CD4-positive, alpha-beta T cell (primary cell): ENCODE results near the gene HOXA3. TPM values are rescaled to one million over a fixed set of nuclear protein-coding genes. Genes with fewer than 3 reads are reported as not detected.

Experiments
- ATAC-seq: fragments of 200-7000 bp; cut with Tn5 transposase; one replicate; pipeline ENCODE4 v1.10.0; 2022; ENCODE audit warnings: mild to moderate bottlenecking; ENCODE audit not compliant: poor library complexity
- CTCF ChIA-PET: fragments of 350-600 bp; sonication (Branson Sonifier 250); formaldehyde crosslinking; loops from one replicate; lab custom pipeline; 2021; ENCODE audit warnings: antibody characterized with exemption, inconsistent platforms; lab: Charles Lee
- POLR2A ChIA-PET: fragments of 350-600 bp; sonication (Branson Sonifier 250); formaldehyde crosslinking; loops from one replicate; lab custom pipeline; 2021; ENCODE audit warnings: antibody characterized with exemption, inconsistent platforms; lab: Charles Lee
- DNase-seq, 14 experiments: peaks; one replicate each; pipeline ENCODE4 v3.0.0-alpha.2; 2013 to 2020; ENCODE audit warnings: mixed read lengths in 2 of 14
- H3K27ac ChIP-seq, 2 donors: one replicate each; pipeline versions ENCODE4 v1.5.1 to v1.7.0; 2013; ENCODE audit warnings: low read length in 2 of 2, low read depth in 1 of 2, mild to moderate bottlenecking in 1 of 2
- H3K27me3 ChIP-seq, 2 experiments: 1 replicate in 1 of 2; 2 replicates in 1 of 2; pipeline versions ENCODE4 v1.6.1 to v1.7.0; 2013; ENCODE audit warnings: low read length in 2 of 2, control low read depth in 1 of 2, mild to moderate bottlenecking in 1 of 2, moderate library complexity in 1 of 2; ENCODE audit not compliant: insufficient read depth in 2 of 2, control insufficient read depth in 1 of 2
- H3K36me3 ChIP-seq: one replicate; pipeline ENCODE4 v1.6.1; 2013; ENCODE audit warnings: low read length, control low read depth; ENCODE audit not compliant: insufficient read depth
- H3K4me1 ChIP-seq: one replicate; pipeline ENCODE4 v1.6.1; 2013; ENCODE audit warnings: low read length, control low read depth; ENCODE audit not compliant: insufficient read depth
- H3K4me3 ChIP-seq: one replicate; pipeline ENCODE4 v1.5.1; 2013; ENCODE audit warnings: mild to moderate bottlenecking, low read length, moderate library complexity
- H3K9me3 ChIP-seq, 2 experiments: 1 replicate in 1 of 2; 2 replicates in 1 of 2; pipeline versions ENCODE4 v1.6.1 to v1.7.0; 2013; ENCODE audit warnings: low read length in 2 of 2, mild to moderate bottlenecking in 2 of 2, control low read depth in 1 of 2, moderate library complexity in 1 of 2; ENCODE audit not compliant: control insufficient read depth in 1 of 2, insufficient read depth in 1 of 2
- H3K27ac Mint-ChIP-seq: one replicate; pipeline ENCODE4 v1.8.0; 2020; ENCODE audit warnings: mixed read lengths
- H3K27me3 Mint-ChIP-seq: one replicate; pipeline ENCODE4 v1.8.0; 2021; ENCODE audit warnings: mixed read lengths
- H3K36me3 Mint-ChIP-seq: one replicate; pipeline ENCODE4 v1.8.0; 2021; ENCODE audit warnings: low read depth, mixed read lengths
- H3K4me1 Mint-ChIP-seq: one replicate; pipeline ENCODE4 v1.8.0; 2021; ENCODE audit warnings: low read depth, mixed read lengths
- H3K4me3 Mint-ChIP-seq: one replicate; pipeline ENCODE4 v1.8.0; 2020; ENCODE audit warnings: mild to moderate bottlenecking, mixed read lengths
- H3K9me3 Mint-ChIP-seq: one replicate; pipeline ENCODE4 v1.8.0; 2020; ENCODE audit warnings: mixed read lengths
- CTCF ChIP-seq: fragments of 200-600 bp; IDR thresholded peaks from one replicate; pipeline ENCODE4 v1.8.0; 2022; ENCODE audit warnings: antibody characterized with exemption, mild to moderate bottlenecking
- intact Hi-C, 2 experiments: fragments of 100-400 bp; cut with DNase I in 1 of 2; cut with micrococcal nuclease in 1 of 2; formaldehyde crosslinking; loops; one replicate each; pipeline versions ENCODE4 v1.15.1 to v1.9.0; 2023 to 2025; cut with DNase I, micrococcal nuclease
- total RNA-seq, 174 experiments: library from RNA in 2 of 174; stranded (reverse) in 2 of 174; gene quantifications; one replicate each; pipeline ENCODE4 v1.2.3 and lab custom pipeline; 2021 to 2026

HOXA3 gene
- total RNA-seq, 2 experiments from 2014 or later: not detected

DNA sequence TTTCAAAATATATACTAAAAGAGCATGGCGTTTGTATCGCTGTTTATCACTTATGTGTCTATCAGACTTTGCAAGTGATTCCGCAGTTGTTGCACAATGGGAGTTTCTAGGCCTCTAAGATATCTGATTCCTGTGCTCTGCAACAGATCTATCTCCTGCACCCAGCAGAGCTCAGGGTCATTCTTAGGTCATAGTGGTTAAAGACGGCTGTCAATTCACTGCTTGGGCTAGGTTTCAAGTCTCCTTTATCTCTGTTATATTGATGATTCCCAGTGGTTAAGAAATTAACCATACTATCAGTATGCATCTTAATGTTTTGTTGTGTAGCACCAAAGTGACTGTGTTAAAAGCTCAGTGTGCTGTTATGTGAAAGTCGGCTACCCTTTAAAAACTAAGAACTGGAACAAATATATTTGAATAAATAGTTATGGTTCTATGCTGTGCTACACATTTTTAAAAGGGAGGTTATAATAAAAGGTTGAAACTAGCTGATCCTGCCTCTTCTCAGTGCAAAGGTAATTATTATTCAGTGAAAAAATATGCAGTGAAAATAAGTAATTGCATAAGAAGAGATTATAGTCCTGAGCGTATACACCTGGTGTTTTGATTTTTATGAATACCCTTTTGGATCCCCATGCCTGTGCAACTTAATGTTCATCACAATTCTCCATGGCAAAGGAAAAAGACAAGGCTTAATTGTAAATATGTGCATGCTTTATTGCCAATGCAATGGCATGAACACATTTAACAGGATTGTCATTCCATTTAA is 80.6 kb downstream of the HOXA3 start:
- CTCF ChIA-PET: no interaction called here
- H3K36me3 Mint-ChIP-seq: no peaks in the 10 kb centered on the region
- no peak for TF ChIP-seq CTCF
- H3K27me3 Mint-ChIP-seq: peaks cover 42% of the 10 kb centered on the region
- intact Hi-C loops: no loop called here
- H3K4me1 Mint-ChIP-seq: no peaks in the 10 kb centered on the region
- no peaks in the 10 kb centered on the region for H3K9me3 Mint-ChIP-seq
- Histone ChIP-seq H3K4me1 (no peaks in the 10 kb centered on the region), H3K36me3 (no peaks in the 10 kb centered on the region), H3K9me3 (no peaks in the 10 kb centered on the region), H3K27me3 (peaks cover 4 to 9% of the 10 kb centered on the region in 2 experiments), H3K4me3 (no peak overlapping the region), H3K27ac (no peak overlapping the region)
- ATAC-seq: no peak
- no peak overlapping the region for H3K27ac Mint-ChIP-seq
- no peak for DNase-seq
- POLR2A ChIA-PET: no interaction called here
- no peak overlapping the region for H3K4me3 Mint-ChIP-seq

DNA sequence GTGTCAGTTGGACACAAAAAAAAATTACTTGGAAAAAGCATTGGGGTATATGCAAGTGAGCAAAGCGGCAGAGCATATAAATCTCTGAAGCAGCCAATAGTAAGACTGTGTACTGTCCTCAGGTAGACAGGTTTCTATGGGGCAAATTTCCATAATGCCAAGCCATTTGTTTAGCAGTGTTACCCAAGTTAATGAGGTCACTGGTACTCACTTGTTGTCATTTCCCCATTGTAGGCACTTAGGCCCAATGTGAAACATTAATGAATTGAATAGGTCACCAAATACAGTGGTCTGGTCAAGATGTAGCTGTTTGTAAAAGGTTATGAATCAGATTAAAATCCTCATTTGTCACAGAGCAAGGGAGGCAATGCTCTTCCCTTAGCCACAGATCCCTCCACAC is 84.1 kb downstream of the HOXA3 start:
- ChIA-PET CTCF (no interaction called here), POLR2A (no interaction called here)
- no peaks in the 10 kb centered on the region for H3K9me3 ChIP-seq
- ATAC-seq (no peak), DNase-seq (no peak)
- Mint-ChIP-seq H3K27ac (no peak overlapping the region), H3K27me3 (peaks cover 28% of the 10 kb centered on the region), H3K9me3 (no peaks in the 10 kb centered on the region), H3K4me1 (no peaks in the 10 kb centered on the region), H3K36me3 (no peaks in the 10 kb centered on the region), H3K4me3 (no peak overlapping the region)
- H3K4me1 ChIP-seq: no peaks in the 10 kb centered on the region
- H3K4me3 ChIP-seq: no peak overlapping the region
- intact Hi-C loops: no loop called here
- no peaks in the 10 kb centered on the region for H3K36me3 ChIP-seq
- TF ChIP-seq CTCF: no peak
- H3K27me3 ChIP-seq: peaks cover 2 to 3% of the 10 kb centered on the region in 2 experiments
- H3K27ac ChIP-seq: no peak overlapping the region

- POLR2A ChIA-PET: no interaction called here
- intact Hi-C loops: no loop called here
- no peaks in the 10 kb centered on the region for H3K9me3 Mint-ChIP-seq
- H3K4me1 ChIP-seq: no peaks in the 10 kb centered on the region
- H3K4me3 Mint-ChIP-seq: no peak overlapping the region
- no peak overlapping the region for H3K27ac ChIP-seq
- no peak for ATAC-seq
- H3K27me3 Mint-ChIP-seq: peaks cover 21% of the 10 kb centered on the region
- CTCF ChIA-PET: no interaction called here
- H3K36me3 ChIP-seq: no peaks in the 10 kb centered on the region
- H3K27ac Mint-ChIP-seq: no peak overlapping the region
- no peaks in the 10 kb centered on the region for H3K36me3 Mint-ChIP-seq
- TF ChIP-seq CTCF: no peak
- H3K4me3 ChIP-seq: no peak overlapping the region
- H3K9me3 ChIP-seq: no peaks in the 10 kb centered on the region
- H3K4me1 Mint-ChIP-seq: no peaks in the 10 kb centered on the region
- no peak for DNase-seq
- peaks cover 3 to 4% of the 10 kb centered on the region in 2 experiments for H3K27me3 ChIP-seq
Observed at GRCh38 chr7:27066148-27066547, 86.2 kb downstream of the HOXA3 start.
